GM10248 (cell line): ENCODE data around the gene TIGAR.

ENCODE experiments used
- CTCF ChIA-PET: fragments of 300-600 bp; sonication (Branson Sonifier 250); formaldehyde crosslinking; extraction: SDS; loops from one replicate; lab custom pipeline; 2021; ENCODE audit warnings: antibody characterized with exemption; lab: Yijun Ruan, JAX
- POLR2A ChIA-PET: fragments of 350-650 bp; sonication (Branson Sonifier 250); formaldehyde crosslinking; extraction: SDS; loops from one replicate; lab custom pipeline; 2020; ENCODE audit warnings: antibody characterized with exemption; lab: Yijun Ruan, JAX
- DNase-seq: peaks from one replicate; pipeline ENCODE4 v3.0.0; 2012; ENCODE audit errors: extremely low spot score
- TF ChIP-seq, protein P1 (sequence below): IDR thresholded peaks from 2 replicates; pipeline ENCODE4 v1.5.1; 2012; ENCODE audit warnings: mild to moderate bottlenecking, low read depth; ENCODE audit errors: extremely low read depth, missing control alignments, control extremely low read depth

The TIGAR gene

GRCh38 chr12:4277857-4278256 is 43.2 kb upstream of the TIGAR start:
- TF ChIP-seq, protein P1, sequence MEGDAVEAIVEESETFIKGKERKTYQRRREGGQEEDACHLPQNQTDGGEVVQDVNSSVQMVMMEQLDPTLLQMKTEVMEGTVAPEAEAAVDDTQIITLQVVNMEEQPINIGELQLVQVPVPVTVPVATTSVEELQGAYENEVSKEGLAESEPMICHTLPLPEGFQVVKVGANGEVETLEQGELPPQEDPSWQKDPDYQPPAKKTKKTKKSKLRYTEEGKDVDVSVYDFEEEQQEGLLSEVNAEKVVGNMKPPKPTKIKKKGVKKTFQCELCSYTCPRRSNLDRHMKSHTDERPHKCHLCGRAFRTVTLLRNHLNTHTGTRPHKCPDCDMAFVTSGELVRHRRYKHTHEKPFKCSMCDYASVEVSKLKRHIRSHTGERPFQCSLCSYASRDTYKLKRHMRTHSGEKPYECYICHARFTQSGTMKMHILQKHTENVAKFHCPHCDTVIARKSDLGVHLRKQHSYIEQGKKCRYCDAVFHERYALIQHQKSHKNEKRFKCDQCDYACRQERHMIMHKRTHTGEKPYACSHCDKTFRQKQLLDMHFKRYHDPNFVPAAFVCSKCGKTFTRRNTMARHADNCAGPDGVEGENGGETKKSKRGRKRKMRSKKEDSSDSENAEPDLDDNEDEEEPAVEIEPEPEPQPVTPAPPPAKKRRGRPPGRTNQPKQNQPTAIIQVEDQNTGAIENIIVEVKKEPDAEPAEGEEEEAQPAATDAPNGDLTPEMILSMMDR: no peak
- ChIA-PET POLR2A (interaction anchor here (1.1 to 1.4 kb wide), 2 partner anchors 9 to 62 kb away, joined by 3 read pairs; no protein-coding TSS in a partner anchor), CTCF (interaction anchor here (1.2 to 6.5 kb wide), 37 partner anchors 9 to 978 kb away, joined by 3 to 196 read pairs (median 9); no protein-coding TSS in a partner anchor)

GRCh38 chr12:4278329-4279197 is 42.5 kb upstream of the TIGAR start:
- ChIA-PET POLR2A (interaction anchor here (1.1 kb wide), 1 partner anchor 8 kb away, joined by 3 read pairs; no protein-coding TSS in a partner anchor), CTCF (interaction anchor here (1.2 to 6.5 kb wide), 20 partner anchors 10 to 391 kb away, joined by 3 to 196 read pairs (median 16); no protein-coding TSS in a partner anchor)
- DNase-seq: no peak
- TF ChIP-seq, protein P1: no peak

More at GRCh38 chr12:4277857-4278256, 43.2 kb upstream of the TIGAR start:
- no peak for DNase-seq

DNA sequence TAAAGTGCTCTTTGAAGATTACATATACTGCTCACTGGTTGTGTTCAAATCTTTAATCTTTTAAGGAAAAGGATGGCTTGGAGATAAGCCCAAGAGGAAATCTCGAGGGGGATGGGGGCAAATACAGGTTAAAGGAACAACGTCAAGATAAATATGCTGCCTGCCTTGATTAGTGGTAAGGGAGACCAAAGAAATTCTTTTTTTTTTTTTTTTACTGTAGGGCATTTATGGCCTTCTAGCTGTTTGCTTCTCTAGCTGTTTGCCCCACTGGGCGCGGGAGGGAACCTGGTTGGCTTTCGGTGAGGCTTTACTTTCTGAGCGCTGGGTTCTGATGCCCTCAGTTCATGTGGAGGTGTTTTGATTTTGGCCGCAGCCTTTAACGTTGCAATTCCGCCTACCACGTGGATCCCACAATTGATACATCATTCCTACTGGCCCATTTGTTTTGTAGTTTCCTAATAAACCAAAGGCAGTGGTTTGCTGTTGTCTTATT is 41.8 kb upstream of the TIGAR start:
- DNase-seq: no peak
- ChIA-PET POLR2A (no interaction called here), CTCF (interaction anchor here (1.2 to 6.5 kb wide), 10 partner anchors 9 to 392 kb away, joined by 3 to 196 read pairs (median 56); no protein-coding TSS in a partner anchor)
- TF ChIP-seq, protein P1: no peak

DNA sequence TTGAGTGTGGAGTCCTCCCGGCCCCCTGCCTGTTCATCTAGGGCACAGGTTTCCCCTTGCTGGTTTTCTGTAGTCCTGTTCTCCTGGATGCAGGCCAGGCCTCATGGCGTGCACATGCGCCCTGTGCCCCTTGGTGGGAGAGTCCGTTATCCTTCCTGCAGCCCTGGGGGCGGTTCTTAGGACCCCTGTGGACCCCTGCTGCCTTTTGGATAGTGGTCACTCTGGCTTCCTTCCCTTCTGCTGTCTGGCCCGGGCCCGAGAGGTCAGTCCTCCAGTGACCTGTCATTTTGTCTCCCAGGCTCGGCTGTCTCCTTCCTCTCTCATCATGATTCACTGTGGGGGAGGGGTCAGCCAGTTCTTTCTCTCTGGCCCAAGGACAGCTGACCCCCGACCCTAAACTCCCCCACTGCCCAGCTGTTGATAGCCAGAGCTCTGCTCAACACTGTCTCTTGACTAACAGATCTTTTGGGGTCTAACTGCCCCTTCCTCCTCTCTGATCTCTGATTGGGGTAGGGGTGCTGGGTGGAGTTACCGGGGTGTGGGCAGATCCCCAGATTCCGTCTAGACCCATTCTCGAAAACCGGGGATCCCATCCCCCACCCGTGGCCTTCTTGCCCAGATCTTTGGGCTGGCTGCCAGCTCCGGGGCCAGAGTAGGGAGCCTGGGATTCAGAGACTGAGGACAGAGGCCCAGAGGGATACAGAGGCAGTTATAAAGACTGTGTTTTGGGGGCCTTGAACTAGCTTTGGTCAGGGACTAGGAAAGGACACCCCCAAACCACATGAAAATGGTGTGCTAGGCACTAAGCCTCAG is 40.5 kb upstream of the TIGAR start:
- DNase-seq: no peak
- POLR2A ChIA-PET: no interaction called here
- CTCF ChIA-PET: interaction anchor here (1.2 to 6.5 kb wide), 3 partner anchors 243 to 393 kb away, joined by 4 to 196 read pairs (median 128); no protein-coding TSS in a partner anchor
- TF ChIP-seq, protein P1: no peak

DNA sequence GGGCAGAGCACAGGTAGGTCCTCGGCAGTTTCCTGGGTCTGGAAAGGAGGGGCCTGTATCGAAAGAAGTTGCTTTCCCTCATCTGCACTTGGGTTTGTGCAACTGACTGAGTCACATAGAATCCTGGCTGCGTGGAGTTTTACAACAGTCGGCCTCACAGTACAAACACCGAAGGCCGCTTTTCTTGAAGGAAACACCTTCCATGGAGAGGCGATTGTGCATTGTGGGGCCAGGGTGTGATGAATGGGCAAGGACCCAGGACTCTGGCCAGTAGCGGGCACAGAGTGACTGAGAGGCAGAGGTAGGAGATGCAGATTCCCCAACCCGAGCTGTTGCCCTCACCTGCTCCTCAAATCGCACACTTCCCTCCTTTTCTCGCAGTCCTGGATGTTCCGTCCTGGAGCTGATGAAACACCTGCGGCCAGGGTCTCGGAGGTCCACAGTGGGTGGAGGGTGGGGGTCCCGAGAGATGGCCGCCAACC is 39.8 kb upstream of the TIGAR start:
- no peak for DNase-seq
- TF ChIP-seq, protein P1: no peak
- ChIA-PET CTCF (interaction anchor here (1.2 to 6.5 kb wide), 3 partner anchors 14 to 285 kb away, joined by 4 to 128 read pairs (median 7); no protein-coding TSS in a partner anchor), POLR2A (interaction anchor here (1.0 kb wide), 1 partner anchor 9 kb away, joined by 7 read pairs; no protein-coding TSS in a partner anchor)
